K562 (cell line): ENCODE data around the gene PGR. TPM values are rescaled to one million over a fixed set of nuclear protein-coding genes. Genes with fewer than 3 reads are reported as not detected.

Experiments used
- DDX20 ChIP-seq: fragments of 450-650 bp; IDR thresholded peaks from 2 replicates; pipeline ENCODE4 v1.6.1; 2016; ENCODE audit warnings: missing genetic modification characterization, low read depth, mild to moderate bottlenecking, missing compliant biosample characterization, moderate library complexity
- HDAC1 ChIP-seq, 2 experiments: fragments of 450-650 bp; IDR thresholded peaks; 2 replicates each; pipeline ENCODE4 v1.6.1; 2016 to 2017; ENCODE audit warnings: inconsistent platforms in 1 of 2, mild to moderate bottlenecking in 1 of 2, moderate library complexity in 1 of 2
- HMG20B ChIP-seq: fragments of 250-450 bp; sonication (Bioruptor Pico); IDR thresholded peaks from 2 replicates; pipeline ENCODE4 v1.5.0; 2021; ENCODE audit warnings: mild to moderate bottlenecking
- NFIC ChIP-seq: fragments of 450-650 bp; IDR thresholded peaks from 2 replicates; pipeline ENCODE4 v1.6.1; 2017; ENCODE audit warnings: mild to moderate bottlenecking, inconsistent platforms
- POLR2G ChIP-seq: fragments of 200-400 bp; formaldehyde crosslinking; IDR thresholded peaks from 2 replicates; pipeline ENCODE4 v1.6.1; 2017; ENCODE audit warnings: low read depth, mild to moderate bottlenecking, antibody characterized with exemption, low read length, moderate library complexity
- POLR3A ChIP-seq: IDR thresholded peaks from 2 replicates; pipeline ENCODE4 v1.6.1; 2011; ENCODE audit warnings: borderline replicate concordance, mild to moderate bottlenecking, moderate library complexity; ENCODE audit not compliant: insufficient read length, insufficient read depth; ENCODE audit errors: extremely low read depth
- SMARCA4 ChIP-seq: fragments of 450-650 bp; IDR thresholded peaks from 2 replicates; pipeline ENCODE4 v1.6.1; 2016
- SRSF7 ChIP-seq: fragments of 200-400 bp; formaldehyde crosslinking; optimal IDR thresholded peaks from 2 replicates; pipeline ENCODE3; 2017; ENCODE audit warnings: mild to moderate bottlenecking, low read depth, low read length
- TRIM28 ChIP-seq: fragments of 450-650 bp; IDR thresholded peaks from 2 replicates; pipeline ENCODE4 v1.6.1; 2017
- ZNF583 ChIP-seq: fragments of 250-450 bp; sonication (Bioruptor Pico); IDR thresholded peaks from 2 replicates; pipeline ENCODE4 v1.4.0; 2020
- polyA plus RNA-seq, 8 experiments: library from polyadenylated mRNA; depleted of rRNA in 4 of 8; stranded (reverse) in 5 of 8; unstranded in 3 of 8; fragments of >200 nt; fragmentation: Nextera tagmentation in 2 of 8; fragmentation: Illumina TruSeq in 1 of 8; extraction: Ambion mirVana in 2 of 8; extraction: Trizol in 1 of 8; gene quantifications; 2 replicates each; pipeline versions ENCODE4 v1.2.1 to v1.2.3, GENCODE V29; 2011 to 2014; ENCODE audit warnings: inconsistent platforms in 1 of 8, missing spikeins in 1 of 8
- total RNA-seq, 7 experiments: library from RNA; depleted of rRNA in 6 of 7; stranded (reverse); fragments of >200 nt in 6 of 7; fragmentation: Illumina TruSeq in 2 of 7; extraction: Trizol in 2 of 7; gene quantifications; 2 replicates each; pipeline versions ENCODE4 v1.2.1 to v1.2.3, GENCODE V29; 2011 to 2021; ENCODE audit warnings: low replicate concordance in 1 of 7
- TF ChIP-seq, protein P1 (sequence below), 2 experiments: fragments of 450-650 bp; formaldehyde crosslinking in 1 of 2; IDR thresholded peaks; 2 replicates each; pipeline versions ENCODE4 v1.4.0 to v1.6.1; 2014 to 2020; ENCODE audit warnings: mild to moderate bottlenecking in 2 of 2, borderline replicate concordance in 1 of 2, low read depth in 1 of 2
- TF ChIP-seq, protein P2 (sequence below): fragments of 450-650 bp; IDR thresholded peaks from 2 replicates; pipeline ENCODE4 v1.6.1; 2016; ENCODE audit warnings: missing biosample characterization, missing genetic modification characterization
- TF ChIP-seq, protein P3 (sequence below): fragments of 250-450 bp; sonication (Bioruptor Pico); IDR thresholded peaks from 2 replicates; pipeline ENCODE4 v1.5.1; 2021; ENCODE audit warnings: mild to moderate bottlenecking

The PGR gene
- total and polyA plus RNA-seq, 9 of the 15 experiments (the other 6 are each of a cell fraction or from before 2014, with no cell fraction given): 0.43 to 2.4 (median 1.3) TPM

DNA sequence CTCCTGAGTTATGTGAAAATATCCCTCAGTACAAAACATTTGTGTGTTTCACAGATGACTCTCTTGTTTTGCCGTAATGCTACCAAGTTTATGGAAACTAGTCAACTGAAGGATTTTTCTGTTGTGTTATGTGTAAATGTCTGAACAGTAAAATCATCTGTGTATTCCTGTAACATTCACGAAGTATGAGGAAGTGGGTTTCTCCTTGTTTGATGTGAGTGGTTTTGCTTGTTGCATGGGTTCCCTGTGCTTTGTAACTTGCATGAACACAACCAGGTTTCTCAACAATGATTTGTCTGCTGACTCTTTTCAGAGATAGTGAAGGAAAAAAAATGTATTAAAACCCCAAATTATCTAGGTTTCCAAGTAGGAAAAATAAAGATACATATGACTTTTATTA, 138.1 kb downstream of the PGR start (continued):
- TF ChIP-seq, protein P1, sequence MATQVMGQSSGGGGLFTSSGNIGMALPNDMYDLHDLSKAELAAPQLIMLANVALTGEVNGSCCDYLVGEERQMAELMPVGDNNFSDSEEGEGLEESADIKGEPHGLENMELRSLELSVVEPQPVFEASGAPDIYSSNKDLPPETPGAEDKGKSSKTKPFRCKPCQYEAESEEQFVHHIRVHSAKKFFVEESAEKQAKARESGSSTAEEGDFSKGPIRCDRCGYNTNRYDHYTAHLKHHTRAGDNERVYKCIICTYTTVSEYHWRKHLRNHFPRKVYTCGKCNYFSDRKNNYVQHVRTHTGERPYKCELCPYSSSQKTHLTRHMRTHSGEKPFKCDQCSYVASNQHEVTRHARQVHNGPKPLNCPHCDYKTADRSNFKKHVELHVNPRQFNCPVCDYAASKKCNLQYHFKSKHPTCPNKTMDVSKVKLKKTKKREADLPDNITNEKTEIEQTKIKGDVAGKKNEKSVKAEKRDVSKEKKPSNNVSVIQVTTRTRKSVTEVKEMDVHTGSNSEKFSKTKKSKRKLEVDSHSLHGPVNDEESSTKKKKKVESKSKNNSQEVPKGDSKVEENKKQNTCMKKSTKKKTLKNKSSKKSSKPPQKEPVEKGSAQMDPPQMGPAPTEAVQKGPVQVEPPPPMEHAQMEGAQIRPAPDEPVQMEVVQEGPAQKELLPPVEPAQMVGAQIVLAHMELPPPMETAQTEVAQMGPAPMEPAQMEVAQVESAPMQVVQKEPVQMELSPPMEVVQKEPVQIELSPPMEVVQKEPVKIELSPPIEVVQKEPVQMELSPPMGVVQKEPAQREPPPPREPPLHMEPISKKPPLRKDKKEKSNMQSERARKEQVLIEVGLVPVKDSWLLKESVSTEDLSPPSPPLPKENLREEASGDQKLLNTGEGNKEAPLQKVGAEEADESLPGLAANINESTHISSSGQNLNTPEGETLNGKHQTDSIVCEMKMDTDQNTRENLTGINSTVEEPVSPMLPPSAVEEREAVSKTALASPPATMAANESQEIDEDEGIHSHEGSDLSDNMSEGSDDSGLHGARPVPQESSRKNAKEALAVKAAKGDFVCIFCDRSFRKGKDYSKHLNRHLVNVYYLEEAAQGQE (IDR thresholded peaks at IDR 0.05; ENCODE audit: borderline replicate concordance): no peak
- TF ChIP-seq, protein P1 (CRISPR knock-in tag; IDR thresholded peaks at IDR 0.05; ENCODE audit: low read depth): no peak
- TF ChIP-seq POLR2G (no peak), HDAC1 (IDR thresholded peaks at IDR 0.05) (no peak), HMG20B (CRISPR knock-in tag) (no peak), POLR3A (no peak), NFIC (no peak), TRIM28 (no peak), SMARCA4 (no peak), ZNF583 (no peak), DDX20 (tag) (no peak), SRSF7 (no peak)
- TF ChIP-seq, protein P2, sequence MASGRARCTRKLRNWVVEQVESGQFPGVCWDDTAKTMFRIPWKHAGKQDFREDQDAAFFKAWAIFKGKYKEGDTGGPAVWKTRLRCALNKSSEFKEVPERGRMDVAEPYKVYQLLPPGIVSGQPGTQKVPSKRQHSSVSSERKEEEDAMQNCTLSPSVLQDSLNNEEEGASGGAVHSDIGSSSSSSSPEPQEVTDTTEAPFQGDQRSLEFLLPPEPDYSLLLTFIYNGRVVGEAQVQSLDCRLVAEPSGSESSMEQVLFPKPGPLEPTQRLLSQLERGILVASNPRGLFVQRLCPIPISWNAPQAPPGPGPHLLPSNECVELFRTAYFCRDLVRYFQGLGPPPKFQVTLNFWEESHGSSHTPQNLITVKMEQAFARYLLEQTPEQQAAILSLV (tag): no peak
- TF ChIP-seq, protein P3, sequence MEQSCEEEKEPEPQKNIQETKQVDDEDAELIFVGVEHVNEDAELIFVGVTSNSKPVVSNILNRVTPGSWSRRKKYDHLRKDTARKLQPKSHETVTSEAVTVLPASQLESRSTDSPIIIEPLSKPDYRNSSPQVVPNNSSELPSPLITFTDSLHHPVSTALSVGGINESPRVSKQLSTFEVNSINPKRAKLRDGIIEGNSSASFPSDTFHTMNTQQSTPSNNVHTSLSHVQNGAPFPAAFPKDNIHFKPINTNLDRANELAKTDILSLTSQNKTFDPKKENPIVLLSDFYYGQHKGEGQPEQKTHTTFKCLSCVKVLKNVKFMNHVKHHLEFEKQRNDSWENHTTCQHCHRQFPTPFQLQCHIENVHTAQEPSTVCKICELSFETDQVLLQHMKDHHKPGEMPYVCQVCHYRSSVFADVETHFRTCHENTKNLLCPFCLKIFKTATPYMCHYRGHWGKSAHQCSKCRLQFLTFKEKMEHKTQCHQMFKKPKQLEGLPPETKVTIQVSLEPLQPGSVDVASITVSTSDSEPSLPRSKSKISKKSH (CRISPR knock-in tag): no peak
- TF ChIP-seq, all 486 proteins: peak for 0
